NB4 (cell line): ENCODE measurements around the gene HIGD1B.

Experiments used
- DNase-seq: peaks from one replicate; pipeline ENCODE4 v3.0.0; 2010; ENCODE audit warnings: low read depth
- H3K4me3 ChIP-seq: one replicate; pipeline ENCODE4 v1.5.1; 2011; ENCODE audit warnings: mild to moderate bottlenecking, low read depth, low read length, moderate library complexity
- CTCF ChIP-seq: IDR thresholded peaks from one replicate; pipeline ENCODE4 v1.5.1; 2012; ENCODE audit warnings: low read depth, low read length
- MAX ChIP-seq: IDR thresholded peaks from 2 replicates; pipeline ENCODE4 v1.6.1; 2011; ENCODE audit warnings: low read depth, low read length
- MYC ChIP-seq: IDR thresholded peaks from 2 replicates; pipeline ENCODE4 v1.6.1; 2011; ENCODE audit warnings: low read depth, low read length
- POLR2A ChIP-seq: IDR thresholded peaks from 2 replicates; pipeline ENCODE4 v1.6.1; 2011; ENCODE audit warnings: mild to moderate bottlenecking; ENCODE audit not compliant: insufficient read length; ENCODE audit errors: extremely low read depth

Gene HIGD1B

GRCh38 chr17:44832805-44833204, 14.9 kb upstream of the HIGD1B start:
- no peak for DNase-seq
- no peak overlapping the region for H3K4me3 ChIP-seq
- TF ChIP-seq CTCF (no peak), POLR2A (no peak), MYC (no peak), MAX (no peak)

GRCh38 chr17:44837196-44837595, 10.5 kb upstream of the HIGD1B start:
- TF ChIP-seq MYC = no peak
- TF ChIP-seq MAX = no peak
- TF ChIP-seq CTCF = no peak
- no peak for TF ChIP-seq POLR2A

GRCh38 chr17:44840274-44840673, 7.4 kb upstream of the HIGD1B start:
- no peak overlapping the region for H3K4me3 ChIP-seq
- no peak for DNase-seq
- TF ChIP-seq CTCF (no peak), POLR2A (no peak), MYC (no peak), MAX (no peak)

More at GRCh38 chr17:44837196-44837595, 10.5 kb upstream of the HIGD1B start:
- DNase-seq = no peak
- H3K4me3 ChIP-seq = no peak overlapping the region

- no peak for TF ChIP-seq POLR2A
- no peak for TF ChIP-seq MYC
- no peak for TF ChIP-seq MAX
- H3K4me3 ChIP-seq = no peak overlapping the region
These were observed 6.7 kb upstream of the HIGD1B start for GRCh38 chr17:44840936-44841335.

GRCh38 chr17:44842748-44843147, 4.9 kb upstream of the HIGD1B start:
- H3K4me3 ChIP-seq = no peak overlapping the region
- no peak for DNase-seq

More at GRCh38 chr17:44840936-44841335, 6.7 kb upstream of the HIGD1B start:
- no peak for DNase-seq

GRCh38 chr17:44844390-44844830, 3.3 kb upstream of the HIGD1B start:
- no peak for TF ChIP-seq MAX
- TF ChIP-seq CTCF = no peak
- no peak for TF ChIP-seq POLR2A
- DNase-seq = no peak
- no peak overlapping the region for H3K4me3 ChIP-seq

More at GRCh38 chr17:44842748-44843147, 4.9 kb upstream of the HIGD1B start:
- no peak for TF ChIP-seq MYC
- TF ChIP-seq POLR2A = no peak
- TF ChIP-seq MAX = no peak

- TF ChIP-seq POLR2A = no peak
- TF ChIP-seq CTCF = no peak
- no peak for TF ChIP-seq MYC
- TF ChIP-seq MAX = no peak
- DNase-seq = no peak
- no peak overlapping the region for H3K4me3 ChIP-seq
These were observed 1.5 kb upstream of the HIGD1B start for GRCh38 chr17:44846206-44846605.
